GM19035 (cell line): ENCODE measurements around the gene SYNGR1.
"Not testable (repeated sequence)": the region's sequence is repeated elsewhere in the genome, so short reads cannot be mapped to it uniquely, and the experiment has no call there.

Experiments
- ATAC-seq: cut with Tn5 transposase; IDR thresholded peaks from one replicate; pipeline ENCODE4 v1.9.1; 2021; ENCODE audit not compliant: unreplicated experiment

Gene SYNGR1

GRCh38 chr22:39350757-39351688 lies 1.2 kb downstream of the SYNGR1 start:
- ATAC-seq = no peak

GRCh38 chr22:39351689-39352214 lies 2.0 kb downstream of the SYNGR1 start:
- no peak for ATAC-seq

GRCh38 chr22:39352306-39352891 lies 2.6 kb downstream of the SYNGR1 start:
- no peak for ATAC-seq

- no peak for ATAC-seq
These were observed 3.6 kb downstream of the SYNGR1 start for GRCh38 chr22:39353346-39353745.

GRCh38 chr22:39355080-39355479 lies 5.3 kb downstream of the SYNGR1 start:
- ATAC-seq = no peak

GRCh38 chr22:39355805-39356204 lies 6.0 kb downstream of the SYNGR1 start:
- ATAC-seq = not testable (repeated sequence)

- no peak for ATAC-seq
These were observed 6.7 kb downstream of the SYNGR1 start for GRCh38 chr22:39356464-39356863.

- not testable (repeated sequence) for ATAC-seq
These were observed 7.6 kb downstream of the SYNGR1 start for GRCh38 chr22:39357110-39358108.

- not testable (repeated sequence) for ATAC-seq
These were observed 8.4 kb downstream of the SYNGR1 start for GRCh38 chr22:39358197-39358596.

- ATAC-seq = no peak
These were observed 9.9 kb downstream of the SYNGR1 start for GRCh38 chr22:39359659-39360195.

GRCh38 chr22:39360242-39360641 lies 10.5 kb downstream of the SYNGR1 start:
- ATAC-seq = no peak

GRCh38 chr22:39360674-39361413 lies 11.1 kb downstream of the SYNGR1 start:
- no peak for ATAC-seq

- no peak for ATAC-seq
These were observed 11.7 kb downstream of the SYNGR1 start for GRCh38 chr22:39361496-39361895.

GRCh38 chr22:39362271-39362670 lies 12.5 kb downstream of the SYNGR1 start:
- ATAC-seq = no peak

- no peak for ATAC-seq
These were observed 13.1 kb downstream of the SYNGR1 start for GRCh38 chr22:39362932-39363331.

GRCh38 chr22:39363751-39364515 lies 14.1 kb downstream of the SYNGR1 start:
- ATAC-seq = no peak

- ATAC-seq = no peak
These were observed 15.1 kb downstream of the SYNGR1 start for GRCh38 chr22:39364714-39365491.

- no peak for ATAC-seq
These were observed 15.6 kb downstream of the SYNGR1 start for GRCh38 chr22:39365492-39365780.

- no peak for ATAC-seq
These were observed 17.2 kb downstream of the SYNGR1 start for GRCh38 chr22:39367035-39367434.
